Globus pallidus (tissue), 1 donor: Measurements from ENCODE around the gene SCAPER.

Experiments used
- DNase-seq: peaks from one replicate; pipeline ENCODE4 v3.0.0-alpha.2; 2015; ENCODE audit warnings: low spot score

Gene SCAPER

DNA sequence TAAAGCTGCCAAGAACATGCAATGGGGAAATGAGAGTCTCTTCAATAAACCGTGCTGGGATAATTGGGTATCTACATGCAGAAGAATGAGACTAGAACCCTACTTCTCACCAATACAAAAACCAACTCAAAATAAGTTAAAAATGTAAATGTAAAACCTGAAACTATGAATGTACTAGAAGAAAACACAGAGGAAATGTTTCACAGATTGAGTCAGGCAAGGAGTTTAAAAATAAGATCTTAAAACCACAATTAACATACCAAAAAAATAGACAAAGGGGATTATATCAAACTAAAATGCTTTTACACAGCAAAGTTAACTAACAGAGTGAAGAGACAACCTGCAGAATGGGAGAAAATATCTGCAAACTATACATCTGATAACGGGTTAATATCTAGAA is 478.2 kb downstream of the SCAPER start:
- DNase-seq: no peak

DNA sequence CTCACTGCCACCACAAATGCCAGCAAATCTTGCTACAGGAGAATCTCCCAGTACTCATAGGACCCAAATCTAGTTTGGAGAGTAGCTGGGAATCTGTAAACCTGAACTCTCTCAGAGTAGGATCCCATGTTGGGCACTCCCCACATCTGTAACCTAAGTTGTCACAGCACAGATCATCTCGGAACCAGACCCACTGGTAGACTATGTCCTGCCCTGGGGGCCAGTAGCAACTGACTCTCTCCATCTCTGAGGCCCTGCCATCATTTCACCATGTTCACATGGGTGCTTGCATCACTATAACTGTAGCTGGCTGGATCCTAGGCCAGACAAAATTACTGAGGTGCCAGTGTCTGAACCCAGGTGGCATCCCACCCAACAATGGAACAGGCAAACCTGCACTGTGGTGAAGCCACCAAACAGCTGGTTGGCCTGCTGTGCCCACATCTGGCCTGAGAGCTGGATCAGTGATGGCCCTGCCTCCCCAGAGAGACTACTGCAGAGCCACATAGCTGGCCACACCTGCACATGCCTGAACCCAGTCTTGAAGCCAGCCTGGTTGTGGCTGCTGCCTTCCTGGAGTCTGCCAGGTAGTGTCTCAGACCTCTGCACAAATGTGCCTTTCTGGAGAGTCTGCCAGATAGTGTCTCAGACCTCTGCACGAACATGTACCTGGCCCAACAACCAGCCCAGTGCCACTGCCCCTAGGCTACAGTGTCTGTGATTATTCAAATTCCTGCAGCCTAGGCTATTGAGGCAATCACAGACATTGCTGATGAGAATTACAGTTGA is 486.6 kb downstream of the SCAPER start:
- DNase-seq: no peak

DNA sequence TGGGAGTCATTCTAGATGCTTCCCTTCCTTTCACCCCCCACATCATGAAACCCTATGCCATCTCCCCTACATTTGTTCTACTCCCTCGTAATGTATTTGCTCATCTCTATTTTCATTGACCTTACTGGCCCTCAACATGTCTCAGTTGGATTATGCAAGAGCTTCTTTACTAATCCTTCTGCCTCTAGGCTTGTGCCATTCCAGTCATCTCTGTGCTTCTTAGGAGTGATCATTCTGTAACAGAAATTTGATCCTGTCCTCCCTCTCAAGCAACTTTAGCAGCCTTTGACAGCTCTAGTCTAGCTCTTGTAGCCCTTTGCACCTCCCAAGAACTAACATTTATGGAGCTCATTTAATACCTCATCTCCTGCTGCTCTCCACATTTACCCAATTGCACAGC is 503.9 kb downstream of the SCAPER start:
- DNase-seq: no peak

DNA sequence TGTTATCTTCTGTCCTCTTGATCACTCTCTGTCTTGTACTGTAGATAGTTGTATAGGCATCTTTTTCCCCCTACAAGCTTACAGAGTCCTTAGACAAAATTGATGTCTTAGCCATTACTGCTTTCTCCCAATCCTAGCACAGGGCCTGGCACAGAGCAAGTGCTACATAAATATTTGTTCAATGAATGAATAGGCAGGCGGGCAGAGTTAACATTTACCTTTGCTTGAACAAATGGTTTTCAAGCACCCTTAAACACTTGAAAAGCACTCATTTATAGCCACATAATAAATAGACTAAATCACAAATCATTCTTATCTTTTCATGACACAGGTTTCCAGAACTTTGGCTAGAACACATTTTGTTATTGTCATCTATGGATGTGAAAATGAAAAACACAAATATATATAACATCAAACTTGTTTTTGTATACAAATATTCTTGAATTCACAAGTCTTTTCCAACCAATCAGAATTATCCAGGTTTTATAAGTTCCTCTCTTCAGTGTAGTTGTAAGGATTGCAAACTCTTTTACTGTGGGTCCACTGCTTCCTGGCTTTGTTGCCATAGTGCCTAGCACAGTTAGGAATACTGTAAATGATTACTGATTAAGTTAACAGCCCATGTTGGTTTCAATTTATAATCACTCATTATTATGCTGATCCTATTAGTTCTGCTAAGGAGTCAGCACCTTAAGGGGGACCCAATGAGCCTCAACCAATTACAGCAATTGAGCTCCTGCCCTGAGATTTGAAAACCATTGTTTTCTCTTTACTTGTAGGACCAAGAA is 506.6 kb downstream of the SCAPER start:
- no peak for DNase-seq

DNA sequence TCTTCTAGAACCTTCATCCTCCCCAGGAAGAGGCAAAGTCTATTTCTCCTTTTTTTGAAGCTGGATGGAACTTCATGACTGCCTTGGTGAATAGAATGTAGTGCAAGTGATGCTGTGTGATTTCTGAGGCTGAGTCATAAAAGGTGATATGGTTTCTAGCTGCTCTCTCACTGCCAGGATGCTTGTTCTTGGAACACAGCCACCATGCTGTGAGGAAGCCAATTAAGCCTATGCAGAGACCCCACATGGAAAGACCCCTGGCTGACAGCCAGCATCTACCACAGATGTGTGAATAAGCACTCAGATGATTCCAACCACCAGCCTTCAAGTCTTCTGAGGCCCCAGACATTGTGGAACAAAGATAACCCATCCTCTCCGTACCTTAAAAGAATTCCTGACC is 511.5 kb downstream of the SCAPER start:
- no peak for DNase-seq

DNA sequence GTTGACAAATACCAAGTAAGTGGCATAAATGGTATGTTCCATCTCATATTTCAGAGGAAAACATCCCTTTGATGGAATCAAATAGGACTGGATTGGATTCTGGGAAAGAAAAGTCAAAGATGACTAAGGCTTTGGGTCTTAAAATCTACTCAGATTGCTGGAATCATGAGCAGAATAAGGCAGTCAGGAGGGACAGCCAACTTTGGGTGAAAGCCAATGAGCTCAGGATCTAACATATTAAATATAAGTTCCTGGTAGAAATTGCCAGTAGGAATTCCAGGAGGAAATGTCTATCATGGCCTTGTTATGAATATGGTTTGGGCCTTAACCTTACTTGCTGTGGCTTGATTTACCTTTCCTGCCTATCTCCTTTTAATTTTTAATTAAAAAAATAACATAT is 513.3 kb downstream of the SCAPER start:
- no peak for DNase-seq

DNA sequence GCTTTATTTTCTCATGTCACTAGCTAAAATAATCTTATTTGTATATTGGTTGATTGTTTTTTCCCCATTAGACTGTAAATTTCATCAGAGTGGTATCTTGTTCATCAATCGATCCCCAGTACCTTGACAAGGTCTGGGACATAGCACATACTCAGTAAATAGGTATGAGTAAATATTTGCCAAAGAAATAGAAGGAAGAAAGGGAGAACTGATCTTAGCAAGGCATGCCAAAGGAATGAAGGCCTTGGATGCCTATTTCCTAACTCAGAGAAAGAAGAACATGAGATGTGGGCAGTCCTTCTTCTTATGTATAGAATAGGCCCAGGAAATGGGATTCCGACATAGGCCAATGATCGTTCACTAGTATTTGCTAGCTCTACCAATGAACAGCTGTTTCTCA is 513.8 kb downstream of the SCAPER start:
- no peak for DNase-seq

DNA sequence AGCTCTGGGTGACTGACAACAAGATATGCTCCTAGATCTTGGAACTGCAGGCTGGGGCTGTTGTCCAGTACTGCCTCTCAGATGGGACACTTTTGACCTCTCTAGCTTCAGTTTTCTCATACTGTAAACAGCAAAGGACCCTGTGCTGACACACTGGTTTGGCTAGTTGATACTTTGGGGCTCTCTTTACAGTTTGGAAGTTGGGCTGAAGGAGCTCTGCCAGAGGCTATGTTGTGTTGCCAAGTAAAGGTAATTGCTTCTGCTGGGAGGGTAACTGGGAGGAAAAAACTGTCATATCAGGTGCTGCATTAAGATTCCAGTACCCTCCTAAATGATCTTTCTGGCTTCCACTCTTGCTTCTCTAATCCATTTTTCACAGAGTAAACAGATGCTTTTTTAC is 514.6 kb downstream of the SCAPER start:
- no peak for DNase-seq

DNA sequence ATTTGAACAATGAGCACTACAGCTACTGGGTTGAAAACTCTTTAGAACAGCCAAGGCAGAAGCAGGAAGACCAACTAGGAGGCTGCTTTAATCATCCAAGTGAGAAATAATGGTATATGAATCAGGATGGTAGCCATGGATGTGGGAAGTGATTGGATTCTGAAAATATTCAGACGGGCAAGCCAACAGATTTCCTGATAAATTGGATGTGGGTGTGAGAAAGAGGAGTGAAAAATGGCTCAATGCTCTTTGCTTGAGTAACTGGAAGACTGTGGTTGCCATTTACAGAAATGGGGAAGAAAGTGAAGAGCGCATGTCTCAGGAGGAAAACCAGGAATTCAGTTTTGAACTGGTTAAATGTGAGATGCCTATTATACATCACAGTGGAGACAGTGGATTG is 518.2 kb downstream of the SCAPER start:
- no peak for DNase-seq

DNA sequence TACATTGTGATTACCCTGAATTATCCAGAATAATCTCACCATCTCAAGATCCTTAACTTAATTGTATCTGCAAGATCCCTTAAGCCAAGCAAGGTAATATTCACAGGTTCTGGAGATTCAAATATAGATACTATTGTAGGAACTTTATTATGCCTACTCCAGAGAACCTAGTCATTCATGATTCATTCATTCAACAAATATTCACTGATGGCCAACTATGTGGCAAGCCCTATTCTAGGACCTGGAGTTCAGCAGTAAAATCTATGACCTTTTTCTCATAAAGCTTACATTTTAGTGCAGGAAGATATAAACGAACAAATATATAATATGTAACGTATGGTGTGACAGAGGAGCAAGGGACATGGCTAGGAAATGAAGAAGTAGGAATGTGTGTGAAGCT is 519.0 kb downstream of the SCAPER start:
- DNase-seq: no peak

DNA sequence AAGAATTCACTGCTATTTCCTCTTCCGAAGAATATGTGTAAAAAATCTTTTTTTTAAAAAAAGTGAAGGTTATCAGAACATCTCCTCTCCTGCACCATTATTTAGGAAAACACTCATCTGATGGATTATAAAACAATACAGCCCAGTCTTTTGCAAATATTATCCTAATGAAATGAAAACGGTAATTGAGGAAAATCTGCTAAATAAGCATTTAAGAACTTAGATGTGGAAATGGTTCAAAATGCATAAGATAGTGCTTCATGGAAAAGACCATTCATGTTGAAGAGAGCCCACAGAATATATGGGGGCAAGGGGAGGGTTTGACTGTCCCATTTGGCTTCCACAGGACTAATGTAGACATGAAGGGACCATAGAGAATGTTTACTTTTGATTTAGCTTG is 520.7 kb downstream of the SCAPER start:
- no peak for DNase-seq

DNA sequence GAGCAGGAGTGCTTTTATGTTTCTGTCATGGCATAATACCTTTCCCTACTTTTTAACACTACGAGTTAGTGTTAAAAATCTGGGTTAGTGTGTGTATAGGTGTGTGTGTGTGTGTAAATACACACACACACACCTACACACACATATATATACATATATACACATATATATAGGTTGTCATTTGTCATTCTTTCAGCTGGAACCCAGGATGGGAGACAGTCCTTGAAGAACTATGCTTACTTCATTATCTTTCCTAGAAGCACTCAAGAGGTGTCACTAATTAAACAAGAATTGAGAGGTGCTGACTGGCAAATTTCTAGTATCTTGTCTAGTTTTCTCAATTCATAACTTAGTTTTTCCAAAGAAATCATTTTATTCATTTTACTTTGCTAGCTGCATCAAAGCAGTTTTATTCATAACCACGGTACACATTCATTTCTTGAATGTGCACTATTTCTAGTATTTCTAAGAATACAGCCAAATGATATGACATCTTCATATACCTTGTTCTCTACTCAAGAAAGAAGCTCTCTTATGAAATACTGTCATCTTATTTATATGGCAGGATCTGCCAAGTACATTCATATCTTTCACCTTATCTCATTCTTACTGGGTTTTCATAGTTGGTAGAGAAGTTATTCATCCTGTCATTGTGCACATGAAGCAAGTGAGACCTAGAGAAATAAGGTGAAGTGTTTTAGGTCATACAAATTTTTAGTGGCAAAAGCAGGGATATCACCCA is 522.0 kb downstream of the SCAPER start:
- DNase-seq: no peak

DNA sequence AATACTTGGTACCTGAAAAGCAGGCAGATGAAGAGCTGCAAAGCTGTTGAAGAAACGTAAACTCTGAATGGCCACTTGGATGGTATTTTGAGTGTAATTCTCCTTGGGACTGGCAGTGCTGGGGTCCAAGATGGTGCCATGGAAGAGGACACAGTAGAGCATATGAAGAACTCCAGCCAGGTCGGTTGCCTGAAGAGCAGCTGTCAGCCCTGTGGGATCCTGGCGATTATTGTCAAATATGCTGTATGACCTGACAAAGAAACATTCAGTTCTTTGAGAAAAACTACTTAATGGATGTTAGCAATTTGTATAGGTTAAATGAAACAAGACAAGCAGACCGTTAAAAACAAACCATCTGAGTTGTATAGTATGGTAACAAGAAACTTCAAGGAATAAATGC is 523.8 kb downstream of the SCAPER start:
- no peak for DNase-seq

DNA sequence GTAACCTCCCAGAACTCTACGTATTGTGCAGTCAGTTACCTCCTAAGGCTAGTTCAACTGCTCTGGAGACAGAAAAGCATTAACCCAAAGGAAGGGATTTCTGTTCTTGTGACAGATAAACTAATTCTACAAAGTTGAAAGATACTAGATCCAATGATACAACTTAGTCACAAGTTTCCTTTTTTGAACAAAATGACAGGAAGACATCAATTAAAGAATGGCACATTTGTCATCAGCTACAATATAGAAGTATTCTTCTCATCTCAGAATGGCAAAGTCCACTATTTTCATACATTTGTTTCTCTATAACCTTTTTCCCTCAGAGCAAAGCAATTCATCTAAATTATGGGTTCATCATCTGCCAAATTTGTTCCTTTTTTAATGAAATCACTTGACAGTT is 524.9 kb downstream of the SCAPER start:
- no peak for DNase-seq

DNA sequence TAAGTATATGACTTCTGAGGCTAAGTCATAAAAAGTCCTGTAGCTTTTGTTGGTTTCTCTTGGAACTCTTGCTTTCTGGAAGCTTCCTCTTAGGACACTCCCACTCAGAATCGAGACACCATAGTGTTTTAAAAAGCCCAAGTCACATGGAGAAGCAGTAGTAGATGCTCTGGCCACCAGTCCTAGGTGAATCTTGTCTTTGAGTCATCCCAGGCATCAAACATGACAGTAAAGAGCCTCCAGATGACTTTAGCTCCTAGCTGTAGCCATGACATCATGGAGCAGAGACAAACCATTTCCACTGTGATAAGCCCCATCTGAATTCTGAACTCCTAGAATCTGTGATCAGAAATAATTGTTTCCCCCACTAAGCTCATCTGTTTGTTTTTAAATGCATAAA is 526.4 kb downstream of the SCAPER start:
- DNase-seq: no peak

DNA sequence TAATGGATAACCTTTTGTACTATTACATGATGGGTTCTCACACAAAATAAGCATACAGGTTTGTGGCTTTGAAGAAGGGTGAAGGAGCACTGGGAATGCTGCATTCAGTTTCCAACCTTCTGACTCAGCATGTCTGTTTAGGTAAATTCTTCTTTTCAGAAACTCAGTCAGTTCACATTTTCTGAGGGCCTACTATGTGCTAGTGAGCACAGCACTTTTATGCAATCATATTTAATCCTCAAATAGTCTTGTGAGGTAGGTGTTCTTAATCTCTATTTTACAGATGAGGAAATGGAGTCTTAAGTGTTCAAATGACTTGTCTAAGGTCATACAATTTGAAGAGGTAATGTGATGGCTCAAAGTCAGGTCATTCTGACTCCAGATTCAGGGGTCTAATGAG is 527.4 kb downstream of the SCAPER start:
- no peak for DNase-seq

DNA sequence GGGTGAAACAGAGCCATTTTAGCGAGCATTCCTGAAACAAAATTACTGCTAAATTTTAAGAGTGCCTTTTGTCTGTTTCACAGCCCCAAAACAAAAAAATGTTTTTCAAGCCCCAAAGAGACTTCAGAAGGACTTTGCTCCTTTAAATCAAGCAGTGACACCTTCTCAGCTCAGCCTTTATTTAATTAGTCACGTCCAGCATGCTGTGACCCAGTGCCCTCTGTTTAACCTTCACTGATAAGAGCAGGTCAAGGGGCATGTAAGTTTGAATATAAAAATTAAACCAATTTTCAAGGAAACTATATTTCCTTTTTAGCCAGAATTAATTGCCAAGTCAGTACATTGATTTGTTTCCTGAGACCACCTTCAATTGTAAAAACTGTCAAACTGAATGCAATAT is 527.9 kb downstream of the SCAPER start:
- no peak for DNase-seq

DNA sequence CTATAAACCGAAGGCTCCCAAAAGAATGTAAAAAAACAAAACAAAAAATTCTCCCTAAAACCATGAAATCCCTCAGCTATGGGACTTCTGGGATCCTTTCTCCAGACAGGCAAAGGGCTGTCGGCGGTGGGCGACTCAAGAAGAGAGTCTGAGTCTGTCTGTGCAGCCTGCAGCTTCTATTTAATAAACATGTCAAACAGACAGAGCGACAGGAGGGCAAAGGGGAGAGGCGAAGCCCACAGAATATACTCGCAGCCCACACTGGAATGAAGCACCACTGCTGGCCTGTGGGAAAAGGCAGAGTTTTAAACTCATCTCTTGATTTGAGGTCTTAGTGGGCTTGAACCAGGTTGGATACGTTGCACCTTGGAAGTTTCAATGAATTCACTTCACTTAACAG is 528.3 kb downstream of the SCAPER start:
- no peak for DNase-seq

DNA sequence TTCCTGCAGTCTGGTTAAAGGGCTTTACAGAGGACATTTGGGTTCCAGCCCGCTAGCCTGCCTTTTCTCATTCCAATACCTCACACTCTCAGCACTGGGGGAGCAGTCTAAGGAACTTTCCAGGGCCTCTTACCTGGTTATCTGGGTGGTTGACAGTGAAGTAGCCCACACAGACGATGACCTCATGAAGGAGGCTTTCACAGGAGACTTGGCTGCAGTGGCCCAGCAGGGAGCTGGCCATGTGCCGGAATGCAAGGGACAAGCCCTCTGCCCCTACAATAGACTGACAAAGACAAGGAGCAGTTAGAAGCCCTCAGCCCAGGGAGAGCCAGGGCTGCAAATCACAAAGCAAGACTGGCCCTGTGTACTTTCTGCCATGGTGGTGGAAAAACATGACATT is 529.1 kb downstream of the SCAPER start:
- DNase-seq: no peak

DNA sequence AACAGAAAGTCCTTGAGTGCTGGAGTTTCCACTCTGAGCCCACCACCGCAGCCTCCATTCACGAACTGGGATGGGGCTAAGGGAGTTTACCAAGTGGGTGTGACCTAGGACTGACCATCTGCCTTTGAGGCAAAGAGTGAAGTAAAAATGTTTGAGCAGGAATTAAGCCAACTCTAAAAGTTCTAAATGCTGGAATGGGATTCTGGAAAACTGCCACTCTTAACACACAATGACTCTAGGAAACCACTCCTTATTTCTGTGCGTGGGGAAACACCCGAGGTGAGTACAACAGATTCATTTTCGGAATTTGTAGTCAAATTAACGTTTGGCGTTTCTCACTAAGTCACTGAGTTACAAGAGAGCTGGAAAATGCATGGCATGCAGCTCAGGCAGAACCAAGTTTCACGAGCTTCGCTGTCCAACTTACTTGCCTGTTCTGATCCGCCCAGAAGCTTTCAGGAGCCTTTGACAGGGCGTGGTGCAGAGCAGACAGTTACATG is 537.0 kb downstream of the SCAPER start:
- DNase-seq: no peak

DNA sequence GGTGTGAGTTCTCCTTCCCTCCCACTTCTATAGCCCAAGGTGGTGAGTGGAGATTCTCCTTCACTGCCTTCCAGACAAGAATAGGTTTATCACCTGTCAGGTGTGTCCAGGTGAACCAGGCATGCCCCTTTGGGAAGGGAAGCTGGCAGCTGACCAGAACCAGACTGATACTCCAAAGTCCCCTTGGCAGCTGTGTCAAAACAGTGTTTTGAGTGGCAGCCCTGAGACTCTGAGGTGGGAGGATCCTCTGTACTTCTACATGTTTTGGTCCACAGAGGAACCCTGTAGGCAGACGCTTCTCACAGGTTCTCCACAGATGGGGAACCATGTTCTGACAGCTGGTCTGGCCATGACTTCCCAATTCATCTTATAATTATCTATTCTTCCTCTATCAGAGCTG is 538.4 kb downstream of the SCAPER start:
- no peak for DNase-seq

DNA sequence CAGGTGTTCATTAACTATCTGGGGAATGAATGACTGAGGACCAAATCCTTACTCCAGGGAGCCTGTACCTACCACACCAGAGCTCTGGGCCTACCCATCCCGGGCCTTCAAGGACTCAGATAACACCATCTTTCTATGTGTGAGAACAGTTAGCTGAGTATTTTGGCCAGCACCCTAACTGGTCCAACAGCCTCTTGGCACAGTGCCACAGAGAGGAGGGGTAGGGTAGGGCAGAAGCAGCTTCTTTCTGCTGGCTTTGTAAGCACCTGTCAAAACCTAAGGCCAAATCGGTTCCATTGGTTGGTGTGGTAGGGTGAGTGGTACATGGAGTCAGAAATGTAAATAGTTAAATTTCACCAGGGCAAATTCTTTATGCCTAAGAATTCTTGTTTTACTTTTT is 541.9 kb downstream of the SCAPER start:
- no peak for DNase-seq

DNA sequence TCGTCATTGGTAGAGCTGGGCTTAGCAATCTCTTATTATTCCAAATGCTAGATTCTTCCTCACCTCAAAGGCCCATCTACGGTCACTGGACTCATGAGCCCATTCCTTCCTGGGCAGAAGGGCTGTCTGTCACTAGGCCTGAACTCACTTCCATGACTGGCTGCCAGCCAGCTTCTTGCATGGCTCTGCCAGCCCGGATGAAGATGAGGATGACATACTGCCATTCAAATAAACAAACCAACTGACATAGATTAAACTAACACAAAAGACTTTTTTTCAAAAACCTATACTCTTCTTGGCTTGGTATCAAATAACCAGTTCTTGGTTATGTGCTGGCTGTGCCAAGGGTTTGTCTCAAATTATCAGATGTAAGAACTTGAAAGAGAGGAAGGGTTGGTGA is 544.7 kb downstream of the SCAPER start:
- no peak for DNase-seq
